Esophagus muscularis mucosa (tissue), 4 donors: ENCODE results near the gene CALML3.

Experiments used
- CTCF ChIP-seq, 3 experiments: fragments of 200-600 bp in 2 of 3; fragments of 450-650 bp in 1 of 3; sonication (generic) in 2 of 3; IDR thresholded peaks; one replicate each; pipeline ENCODE4 v1.5.1; 2017 to 2019; ENCODE audit warnings: antibody characterized with exemption in 3 of 3, mild to moderate bottlenecking in 2 of 3, moderate library complexity in 1 of 3
- EP300 ChIP-seq: sonication (generic); formaldehyde crosslinking; IDR thresholded peaks from one replicate; pipeline ENCODE4 v1.6.1; 2017; ENCODE audit warnings: antibody characterized with exemption
- POLR2A ChIP-seq: fragments of 450-650 bp; IDR thresholded peaks from one replicate; pipeline ENCODE4 v1.6.1; 2017; ENCODE audit warnings: antibody characterized with exemption, moderate library complexity, mild to moderate bottlenecking, low read depth
- POLR2AphosphoS5 ChIP-seq, 2 donors: sonication (generic); formaldehyde crosslinking; IDR thresholded peaks; one replicate each; pipeline ENCODE4 v1.6.1; 2017; ENCODE audit warnings: antibody characterized with exemption in 2 of 2

- TF ChIP-seq CTCF (IDR thresholded peaks at IDR 0.05) (no peak), POLR2AphosphoS5 (IDR thresholded peaks at IDR 0.05) (no peak), EP300 (no peak), POLR2A (no peak)
These were observed 19.6 kb downstream of the CALML3 start for GRCh38 chr10:5544216-5544805.
